H1 (cell line): ENCODE measurements around the gene CDC42EP1. TPM values are rescaled to one million over a fixed set of nuclear protein-coding genes. Genes with fewer than 3 reads are reported as not detected.

ENCODE experiments used
- CTCF ChIA-PET: fragments of 300-600 bp; sonication (Branson Sonifier 250); formaldehyde crosslinking; loops from one replicate; lab custom pipeline; 2021; ENCODE audit not compliant: partially characterized antibody; lab: Charles Lee
- POLR2A ChIA-PET: fragments of 300-600 bp; sonication (Branson Sonifier 250); formaldehyde crosslinking; loops from one replicate; lab custom pipeline; 2021; ENCODE audit warnings: inconsistent platforms; ENCODE audit not compliant: partially characterized antibody; lab: Charles Lee
- DNase-seq, 2 experiments: peaks; one replicate each; pipeline versions ENCODE4 v3.0.0 to v3.0.0-alpha.2; 2010 to 2022; ENCODE audit warnings: low spot score in 2 of 2, low read depth in 1 of 2, mixed read lengths in 1 of 2
- FAIRE-seq: peaks from 2 replicates; lab custom pipeline; 2011; peaks lifted over from hg19 to GRCh38; lab: Jason Lieb, UNC
- H2AFZ ChIP-seq: 2 replicates; pipeline ENCODE4 v1.8.1; 2012; ENCODE audit warnings: low read length, inconsistent platforms
- H2AK5ac ChIP-seq: 2 replicates; pipeline ENCODE4 v1.6.1; 2013; ENCODE audit warnings: low read depth, low read length
- H2BK120ac ChIP-seq: replicated peaks from 2 replicates; pipeline ENCODE3; 2013; ENCODE audit warnings: low read depth, low read length, inconsistent platforms
- H2BK12ac ChIP-seq: 2 replicates; pipeline ENCODE4 v1.6.1; 2013; ENCODE audit warnings: low read depth, low read length
- H2BK15ac ChIP-seq: 2 replicates; pipeline ENCODE4 v1.6.1; 2013; ENCODE audit warnings: low read length
- H2BK20ac ChIP-seq: 2 replicates; pipeline ENCODE4 v1.6.1; 2013; ENCODE audit warnings: low read length
- H2BK5ac ChIP-seq: 2 replicates; pipeline ENCODE4 v1.6.1; 2013; ENCODE audit warnings: low read depth, low read length
- H3K14ac ChIP-seq: 2 replicates; pipeline ENCODE4 v1.6.1; 2013; ENCODE audit warnings: inconsistent platforms; ENCODE audit not compliant: insufficient read length
- H3K18ac ChIP-seq: 2 replicates; pipeline ENCODE4 v1.6.1; 2013; ENCODE audit warnings: low read length; ENCODE audit errors: extremely low read depth
- H3K23ac ChIP-seq: 2 replicates; pipeline ENCODE4 v1.6.1; 2013; ENCODE audit warnings: inconsistent platforms; ENCODE audit not compliant: insufficient read length
- H3K23me2 ChIP-seq: 2 replicates; pipeline ENCODE4 v1.6.1; 2013; ENCODE audit warnings: low read depth, low read length
- H3K27ac ChIP-seq: 2 replicates; pipeline ENCODE4 v1.6.1; 2011; ENCODE audit warnings: low read depth, low read length, inconsistent platforms
- H3K27me3 ChIP-seq, 4 experiments: replicated peaks in 1 of 4; 1 replicate in 1 of 4; 2 replicates in 3 of 4; pipeline versions ENCODE4 v1.6.1 to v1.8.1; 2011 to 2013; ENCODE audit warnings: low read length in 3 of 4, mild to moderate bottlenecking in 3 of 4, inconsistent platforms in 2 of 4, mixed read lengths in 2 of 4, moderate library complexity in 1 of 4; ENCODE audit not compliant: control insufficient read depth in 3 of 4, insufficient read depth in 3 of 4; ENCODE audit errors: extremely low read depth in 1 of 4
- H3K36me3 ChIP-seq, 4 experiments: 2 replicates each; pipeline versions ENCODE4 v1.6.1 to v1.8.1; 2011 to 2013; ENCODE audit warnings: mild to moderate bottlenecking in 4 of 4, low read length in 3 of 4, moderate library complexity in 2 of 4, control low read depth in 1 of 4, inconsistent platforms in 1 of 4; ENCODE audit not compliant: insufficient read depth in 4 of 4, control insufficient read depth in 2 of 4
- H3K4ac ChIP-seq: replicated peaks from 2 replicates; pipeline ENCODE3; 2013; ENCODE audit warnings: low read length, low read depth, mixed read lengths, inconsistent platforms; ENCODE audit not compliant: insufficient read length
- H3K4me1 ChIP-seq, 4 experiments: replicated peaks in 1 of 4; 1 replicate in 1 of 4; 2 replicates in 3 of 4; pipeline versions ENCODE4 v1.6.1 to v1.8.1; 2011 to 2013; ENCODE audit warnings: low read length in 3 of 4, inconsistent platforms in 2 of 4, mixed read lengths in 1 of 4; ENCODE audit not compliant: insufficient read depth in 4 of 4, control insufficient read depth in 3 of 4
- H3K4me2 ChIP-seq, 2 experiments: 2 replicates each; pipeline versions ENCODE4 v1.6.1 to v1.8.1; 2011 to 2013; ENCODE audit warnings: low read depth in 2 of 2, low read length in 2 of 2, control low read depth in 1 of 2, inconsistent platforms in 1 of 2, mild to moderate bottlenecking in 1 of 2; ENCODE audit not compliant: insufficient read depth in 1 of 2
- H3K4me3 ChIP-seq, 4 experiments: fragments of 200-600, 300-600 bp in 1 of 4; sonication (generic), shearing (Covaris generic), sonication (Bioruptor Twin) in 1 of 4; 2 replicates each; pipeline versions ENCODE4 v1.5.1 to v1.8.1; 2011 to 2016; ENCODE audit warnings: low read length in 4 of 4, low read depth in 3 of 4, control low read depth in 2 of 4, inconsistent platforms in 2 of 4, mild to moderate bottlenecking in 2 of 4, mixed read lengths in 1 of 4, moderate library complexity in 1 of 4; ENCODE audit not compliant: insufficient read depth in 2 of 4; ENCODE audit errors: extremely low read depth in 1 of 4
- H3K56ac ChIP-seq: replicated peaks from 2 replicates; pipeline ENCODE3; 2013; ENCODE audit warnings: low read depth, mild to moderate bottlenecking, mixed read lengths, low read length, inconsistent platforms; ENCODE audit not compliant: insufficient read length
- H3K79me1 ChIP-seq: 2 replicates; pipeline ENCODE4 v1.6.1; 2013; ENCODE audit warnings: low read depth, low read length, control low read depth
- H3K79me2 ChIP-seq, 2 experiments: 2 replicates each; pipeline versions ENCODE4 v1.6.1 to v1.8.1; 2012 to 2013; ENCODE audit warnings: low read length in 2 of 2, mild to moderate bottlenecking in 2 of 2, inconsistent platforms in 1 of 2; ENCODE audit not compliant: insufficient read depth in 2 of 2, control insufficient read depth in 1 of 2
- H3K9ac ChIP-seq, 4 experiments: replicated peaks in 1 of 4; 1 replicate in 1 of 4; 2 replicates in 3 of 4; pipeline versions ENCODE4 v1.6.1 to v1.8.1; 2011 to 2013; ENCODE audit warnings: low read depth in 3 of 4, low read length in 3 of 4, control low read depth in 2 of 4, mild to moderate bottlenecking in 2 of 4, moderate library complexity in 2 of 4, inconsistent platforms in 1 of 4; ENCODE audit errors: extremely low read depth in 1 of 4
- H3K9me3 ChIP-seq, 2 experiments: 2 replicates each; pipeline versions ENCODE4 v1.6.1 to v1.8.1; 2012 to 2013; ENCODE audit warnings: mild to moderate bottlenecking in 2 of 2, moderate library complexity in 2 of 2, control low read depth in 1 of 2, inconsistent platforms in 1 of 2, low read depth in 1 of 2, low read length in 1 of 2, mixed read lengths in 1 of 2; ENCODE audit not compliant: insufficient read depth in 2 of 2
- H4K20me1 ChIP-seq, 2 experiments: replicated peaks in 1 of 2; 2 replicates each; pipeline versions ENCODE3 to v1.8.1; 2011 to 2013; ENCODE audit warnings: inconsistent platforms in 2 of 2, low read length in 2 of 2, mild to moderate bottlenecking in 1 of 2; ENCODE audit not compliant: insufficient read depth in 2 of 2, control insufficient read depth in 1 of 2
- H4K5ac ChIP-seq: 2 replicates; pipeline ENCODE4 v1.6.1; 2013; ENCODE audit warnings: low read length, low read depth, mixed read lengths, inconsistent platforms; ENCODE audit not compliant: insufficient read length
- H4K8ac ChIP-seq: 2 replicates; pipeline ENCODE4 v1.8.0; 2013; ENCODE audit warnings: mild to moderate bottlenecking, moderate library complexity, low read length, inconsistent platforms; ENCODE audit not compliant: insufficient read depth; ENCODE audit errors: extremely low read depth
- H4K91ac ChIP-seq: replicated peaks from 2 replicates; pipeline ENCODE3; 2013; ENCODE audit warnings: low read length, mixed read lengths, inconsistent platforms; ENCODE audit not compliant: insufficient read length
- BCL11A ChIP-seq, 2 experiments: IDR thresholded peaks; one replicate each; pipeline ENCODE4 v1.6.1; 2011; ENCODE audit warnings: low read depth in 2 of 2, low read length in 2 of 2, mild to moderate bottlenecking in 2 of 2
- CEBPB ChIP-seq: IDR thresholded peaks from 2 replicates; pipeline ENCODE4 v1.6.1; 2012; ENCODE audit warnings: low read depth, low read length
- CTBP2 ChIP-seq: IDR thresholded peaks from 2 replicates; pipeline ENCODE4 v1.7.0; 2011; ENCODE audit warnings: borderline replicate concordance, mild to moderate bottlenecking, moderate library complexity, mixed read lengths, low read length; ENCODE audit not compliant: insufficient read depth, insufficient read length
- EZH2 ChIP-seq: fragments of 200-600 bp; sonication (generic); IDR thresholded peaks from 2 replicates; pipeline ENCODE4 v1.7.1; 2012; ENCODE audit warnings: low read depth, mild to moderate bottlenecking, moderate library complexity, low read length, inconsistent platforms; ENCODE audit not compliant: severe bottlenecking
- GTF2F1 ChIP-seq: IDR thresholded peaks from 2 replicates; pipeline ENCODE4 v1.6.1; 2012; ENCODE audit warnings: low read depth, low read length, improper control_type of control experiment, borderline replicate concordance
- RNF2 ChIP-seq: fragments of 200-900, 300-1000 bp; sonication (generic); IDR thresholded peaks from 2 replicates; pipeline ENCODE4 v1.7.1; 2016; ENCODE audit warnings: borderline replicate concordance, low read depth, mild to moderate bottlenecking, antibody characterized with exemption, low read length; ENCODE audit not compliant: poor library complexity, severe bottlenecking; ENCODE audit errors: missing control alignments
- RXRA ChIP-seq: IDR thresholded peaks from 2 replicates; pipeline ENCODE4 v1.6.1; 2011; ENCODE audit warnings: low read depth, mild to moderate bottlenecking, low read length, moderate library complexity; ENCODE audit not compliant: insufficient read depth
- SIRT6 ChIP-seq: IDR thresholded peaks from one replicate; pipeline ENCODE4 v1.7.1; 2012; ENCODE audit warnings: low read length, inconsistent platforms
- TBP ChIP-seq: IDR thresholded peaks from 2 replicates; pipeline ENCODE4 v1.6.1; 2011; ENCODE audit warnings: low read depth, low read length, improper control_type of control experiment
- TCF12 ChIP-seq: IDR thresholded peaks from 2 replicates; pipeline ENCODE4 v1.6.1; 2011; ENCODE audit warnings: low read depth, mild to moderate bottlenecking, low read length
- WGBS, 2 experiments: shearing (Covaris generic) in 1 of 2; methylation state at CpG; one replicate each; pipeline versions ENCODE4 v1.1.6 to v1.1.7; 2013 to 2015; ENCODE audit warnings: low lambda C conversion rate in 2 of 2, mixed read lengths in 2 of 2, inconsistent platforms in 1 of 2, low coverage in 1 of 2, missing lambda C conversion rate in 1 of 2; ENCODE audit not compliant: insufficient replicate concordance in 2 of 2, insufficient coverage in 1 of 2, insufficient read length in 1 of 2; ENCODE audit errors: extremely low coverage in 1 of 2, missing lambda C conversion rate in 1 of 2; 5-methylcytosine and 5-hydroxymethylcytosine counted together
- polyA plus RNA-seq, 7 experiments: library from polyadenylated mRNA; depleted of rRNA in 3 of 7; stranded (reverse) in 5 of 7; unstranded in 2 of 7; fragments of >200 nt in 5 of 7; fragments of 200-250 nt in 2 of 7; gene quantifications; 1 replicate in 5 of 7; 2 replicates in 1 of 7; 4 replicates in 1 of 7; pipeline versions ENCODE4 v1.2.1 to v1.2.3, GENCODE V29; 2011 to 2013; ENCODE audit warnings: missing spikeins in 2 of 7, mixed read lengths in 2 of 7
- total RNA-seq: library from RNA; stranded (reverse); fragmentation: NEBNext Ultra II Directional; extraction: Animal tissue kit (Norgen Biotek cat#: 25700); gene quantifications from 2 replicates; pipeline ENCODE4 v1.2.1, GENCODE V29; 2021

The CDC42EP1 gene
- total and polyA plus RNA-seq, 2 of the 8 experiments (the other 6 are each of a cell fraction or from before 2014, with no cell fraction given): 8.3 to 11.2 TPM

DNA sequence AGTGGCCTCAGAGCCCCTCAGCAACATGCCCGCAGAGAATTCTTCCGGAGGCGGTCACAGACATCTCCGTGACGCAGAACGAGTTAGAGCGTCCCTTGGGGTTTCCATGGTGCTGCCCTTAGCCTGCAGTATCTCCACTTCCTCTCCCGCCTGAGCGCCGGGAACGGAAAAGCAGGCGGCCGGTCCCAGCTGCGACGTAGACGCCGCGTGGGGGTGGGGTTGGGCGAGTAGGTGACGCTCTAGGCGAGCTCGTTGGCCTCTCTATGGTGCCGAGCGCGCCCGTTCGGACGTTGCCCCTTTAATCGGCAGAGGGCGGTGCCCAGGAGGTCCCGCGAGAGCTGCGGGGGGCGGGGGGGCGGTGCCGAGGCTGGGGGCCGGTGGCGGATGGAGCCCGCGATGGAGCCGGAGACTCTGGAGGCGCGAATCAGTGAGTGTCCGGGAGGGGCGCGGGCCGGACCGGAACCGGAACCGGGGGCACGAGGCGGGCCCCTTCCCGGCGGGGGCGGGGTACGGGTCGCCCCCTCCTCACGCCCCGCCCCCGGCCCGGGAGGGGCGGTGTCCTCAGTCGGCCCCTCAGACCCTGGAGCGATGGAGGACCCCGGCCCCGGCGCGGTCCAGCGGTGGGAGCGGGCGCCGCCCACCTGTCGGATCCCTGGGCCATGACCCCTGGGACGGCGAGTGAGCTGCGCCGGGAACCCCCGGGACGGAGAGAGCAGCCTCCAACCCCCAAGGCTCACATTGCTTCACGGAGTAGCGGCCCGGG lies 48.4 kb downstream of the CDC42EP1 start, which contains the start of gene GGA1:
GGA1 (plus strand) TSS at position 358 of the 763 bp plus-strand sequence; CDS start at position 385, 27 bp downstream.
- Histone ChIP-seq H3K9ac (peak within 1 kb of the TSS; percentile 44 to 84 (median 78)), H2AFZ (peak within 1 kb of the TSS; percentile 71), H2BK120ac (peak within 1 kb of the TSS; percentile 34), H4K91ac (peak within 1 kb of the TSS; percentile 34), H3K27me3 (no peaks in the 10 kb centered on the region), H3K4me2 (peak within 1 kb of the TSS; percentile 54 to 86), H3K23ac (no peak within 1 kb of the TSS), H2BK12ac (peak within 1 kb of the TSS; percentile 60; the same call in 1 of the 2 replicates), H2BK20ac (peak within 1 kb of the TSS; percentile 90; the same call in 1 of the 2 replicates), H2AK5ac (peak within 1 kb of the TSS; percentile 61; the same call in 1 of the 2 replicates), H3K14ac (no peak within 1 kb of the TSS), H4K8ac (peak within 1 kb of the TSS; percentile 99), H3K27ac (peak within 1 kb of the TSS; percentile 93), H3K4ac (no peak within 1 kb of the TSS), H3K79me2 (peaks cover 0 to 11% of the 10 kb centered on the region in 2 experiments; a peak in 1 of 4 replicates), H4K5ac (peak within 1 kb of the TSS; percentile 82), H3K9me3 (no peaks in the 10 kb centered on the region), H3K23me2 (peaks cover 13% of the 10 kb centered on the region), H3K4me1 (peaks cover 0 to 8% (median 6%) of the 10 kb centered on the region in 4 experiments; a peak in 6 of 7 replicates), H3K36me3 (peaks cover 0 to 2% (median 0%) of the 10 kb centered on the region in 4 experiments; a peak in 1 of 8 replicates), H3K56ac (peak within 1 kb of the TSS; percentile 71), H2BK15ac (peak within 1 kb of the TSS; percentile 97; the same call in 1 of the 2 replicates), H3K18ac (peak within 1 kb of the TSS; percentile 85), H3K4me3 (peak within 1 kb of the TSS; percentile 69 to 91 (median 82)), H3K79me1 (0 out of 2 replicates have a peak, but pooled peaks cover 7% of the 10 kb centered on the region), H2BK5ac (peak within 1 kb of the TSS; percentile 100), H4K20me1 (no peaks in the 10 kb centered on the region)
- POLR2A ChIA-PET: interaction anchor here (0.6 to 7.8 kb wide), 31 partner anchors 8 to 1648 kb away, joined by 3 to 63 read pairs (median 4); partner anchors contain the start of genes LGALS1, LGALS2, NOL12 and TRIOBP
- DNase-seq (peak; percentile 83 to 90), FAIRE-seq (no peak)
- CTCF ChIA-PET: interaction anchor here (0.6 to 4.5 kb wide), 17 partner anchors 10 to 209 kb away, joined by 3 to 35 read pairs (median 6); partner anchors contain the start of genes PDXP and SH3BP1
- 2% methylated on average over 35 of the region's 82 CpGs; no CpG with 5 or more reads in 1 of the 2 experiments for WGBS, 2 experiments
- TF ChIP-seq CEBPB (no peak), TBP (peak; percentile 57; the same call in 1 of the 2 replicates), TCF12 (no peak), RNF2 (no peak), RXRA (no peak), BCL11A (IDR thresholded peaks at IDR 0.05; ENCODE audit: low read depth in 2 of 2, low read length in 2 of 2) (no peak), SIRT6 (no peak), CTBP2 (no peak), GTF2F1 (no peak; the same call in 1 of the 2 replicates), EZH2 (no peak)
